Measurements from ENCODE around the gene PHLDA2. TPM values are rescaled to one million over a fixed set of nuclear protein-coding genes. Genes with fewer than 3 reads are reported as not detected.

PHLDA2 gene
- total RNA-seq, 5 donors from 2014 or later (not counting 1 experiment from before 2014, with no cell fraction given), result 0.65 to 1.3 (median 0.79) TPM

- H3K4me1 Mint-ChIP-seq, result peaks cover 9 to 10% (median 10%) of the 10 kb centered on the region in 3 donors
- 85% methylated on average over 20 of the region's 22 CpGs for WGBS (ENCODE audit: insufficient coverage)
- no peaks in the 10 kb centered on the region for H3K9me3 Mint-ChIP-seq
- Histone ChIP-seq H3K36me3 (ENCODE audit: control insufficient read depth in 2 of 2, extremely low read depth in 1 of 2, insufficient read depth in 1 of 2, low read length in 1 of 2) (no peaks in the 10 kb centered on the region), H3K4me3 (ENCODE audit: control insufficient read depth in 1 of 2, extremely low read depth in 1 of 2, low read length in 1 of 2) (no peak overlapping the region), H3K27ac (ENCODE audit: low read length) (no peak overlapping the region), H3K27me3 (replicated peaks in 1 of 2; ENCODE audit: control insufficient read depth in 2 of 2, extremely low read depth in 1 of 2, insufficient read depth in 2 of 2, low read length in 1 of 2) (peaks cover 0 to 22% of the 10 kb centered on the region in 2 experiments), H3K9me3 (no peaks in the 10 kb centered on the region), H3K4me1 (ENCODE audit: control insufficient read depth in 1 of 2, extremely low read depth in 1 of 2, insufficient read depth in 2 of 2, low read length in 2 of 2) (peaks cover 0 to 11% of the 10 kb centered on the region in 2 experiments)
- DNase-seq (no peak), ATAC-seq (replicated peaks in 1 of 4) (no peak)
- H3K27me3 Mint-ChIP-seq, result peaks cover 0 to 12% of the 10 kb centered on the region in 2 donors
- H3K4me3 Mint-ChIP-seq, result no peak overlapping the region
- H3K36me3 Mint-ChIP-seq, result no peaks in the 10 kb centered on the region
- POLR2A ChIA-PET, result no interaction called here
- CTCF ChIA-PET, result no interaction called here
- no peak overlapping the region for H3K27ac Mint-ChIP-seq
Observed at GRCh38 chr11:2923446-2924375, 5.5 kb downstream of the PHLDA2 start.

DNA sequence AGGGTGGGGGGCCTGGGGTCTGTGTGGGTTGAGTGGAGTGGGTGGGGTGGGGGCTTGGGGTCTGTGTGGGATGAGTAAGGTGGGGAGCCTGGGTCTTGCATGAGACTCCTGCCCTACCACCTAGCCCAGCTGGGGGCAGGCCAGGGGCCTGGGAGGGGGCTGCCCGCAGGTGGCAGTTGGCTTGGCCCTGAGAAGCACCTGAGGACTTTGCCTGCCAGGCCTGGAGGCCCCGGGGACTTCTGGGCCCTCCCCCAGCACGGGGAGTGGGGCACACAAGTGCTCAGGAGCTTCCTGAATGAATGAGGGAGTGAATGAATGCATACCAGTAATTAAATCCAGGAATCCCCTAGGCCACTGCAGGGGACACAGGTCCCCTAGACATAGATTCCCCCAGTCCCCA, 6.6 kb downstream of the PHLDA2 start:
- Mint-ChIP-seq H3K4me3 (no peak overlapping the region), H3K9me3 (no peaks in the 10 kb centered on the region), H3K27me3 (peaks cover 0 to 4% of the 10 kb centered on the region in 2 donors), H3K4me1 (peaks cover 2% of the 10 kb centered on the region in 3 donors), H3K27ac (no peak overlapping the region), H3K36me3 (no peaks in the 10 kb centered on the region)
- CTCF ChIA-PET, result no interaction called here
- POLR2A ChIA-PET, result no interaction called here
- DNase-seq (no peak), ATAC-seq (replicated peaks in 1 of 4) (no peak)
- H3K9me3 ChIP-seq, result no peaks in the 10 kb centered on the region
- H3K4me3 ChIP-seq (ENCODE audit: control insufficient read depth in 1 of 2, extremely low read depth in 1 of 2, low read length in 1 of 2), result no peak overlapping the region
- H3K27ac ChIP-seq (ENCODE audit: low read length), result no peak overlapping the region
- H3K36me3 ChIP-seq (ENCODE audit: control insufficient read depth in 2 of 2, extremely low read depth in 1 of 2, insufficient read depth in 1 of 2, low read length in 1 of 2), result no peaks in the 10 kb centered on the region
- peaks cover 0 to 12% of the 10 kb centered on the region in 2 experiments for H3K27me3 ChIP-seq (replicated peaks in 1 of 2; ENCODE audit: control insufficient read depth in 2 of 2, extremely low read depth in 1 of 2, insufficient read depth in 2 of 2, low read length in 1 of 2)
- peaks cover 0 to under 1% of the 10 kb centered on the region in 2 experiments for H3K4me1 ChIP-seq (ENCODE audit: control insufficient read depth in 1 of 2, extremely low read depth in 1 of 2, insufficient read depth in 2 of 2, low read length in 2 of 2)
- WGBS (ENCODE audit: insufficient coverage), result no CpG with 5 or more reads among the region's 3 CpGs

DNA sequence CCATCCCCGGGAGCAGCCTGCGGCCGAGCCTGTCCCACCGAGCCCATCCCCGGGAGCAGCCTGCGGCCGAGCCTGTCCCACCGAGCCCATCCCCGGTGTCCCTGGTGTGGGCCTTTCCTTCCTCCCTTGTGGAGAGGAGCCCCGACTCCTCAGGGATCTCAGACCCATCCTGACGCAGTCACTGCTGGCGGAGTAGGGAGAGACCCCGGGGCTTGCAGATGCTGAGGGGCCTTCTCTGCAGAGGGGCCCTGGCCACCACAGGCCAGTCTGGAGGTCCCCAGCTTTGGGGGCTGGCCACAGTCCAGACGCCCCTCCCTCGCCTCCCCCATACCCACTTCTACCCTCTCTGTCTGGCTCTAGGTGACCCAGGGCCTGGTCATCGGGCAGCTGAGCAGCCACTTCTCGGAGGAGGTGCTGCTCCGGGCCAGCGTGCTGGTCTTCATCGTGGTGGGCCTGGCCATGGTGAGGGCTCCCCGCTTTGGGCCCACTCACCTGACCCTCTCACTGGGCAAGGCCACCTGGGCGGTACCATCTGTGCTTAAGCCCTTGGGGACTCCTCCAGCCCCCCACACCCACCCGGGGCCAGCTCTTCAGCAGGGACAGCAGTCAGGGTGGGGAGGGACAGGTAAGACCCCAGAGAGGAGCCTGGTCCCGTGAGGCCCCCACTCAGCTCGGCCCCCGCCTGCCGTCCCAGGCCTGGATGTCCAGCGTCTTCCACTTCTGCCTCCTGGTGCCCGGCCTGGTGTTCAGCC, 7.3 kb downstream of the PHLDA2 start:
- ChIA-PET CTCF (no interaction called here), POLR2A (no interaction called here)
- H3K4me1 ChIP-seq (ENCODE audit: control insufficient read depth in 1 of 2, extremely low read depth in 1 of 2, insufficient read depth in 2 of 2, low read length in 2 of 2), result no peaks in the 10 kb centered on the region
- DNase-seq (no peak), ATAC-seq (replicated peaks in 1 of 4) (no peak)
- H3K36me3 ChIP-seq (ENCODE audit: control insufficient read depth in 2 of 2, extremely low read depth in 1 of 2, insufficient read depth in 1 of 2, low read length in 1 of 2), result no peaks in the 10 kb centered on the region
- H3K27me3 Mint-ChIP-seq, result no peaks in the 10 kb centered on the region
- no peaks in the 10 kb centered on the region for H3K9me3 ChIP-seq
- H3K4me3 Mint-ChIP-seq, result no peak overlapping the region
- H3K36me3 Mint-ChIP-seq, result no peaks in the 10 kb centered on the region
- H3K4me3 ChIP-seq (ENCODE audit: control insufficient read depth in 1 of 2, extremely low read depth in 1 of 2, low read length in 1 of 2), result no peak overlapping the region
- H3K27ac Mint-ChIP-seq, result no peak overlapping the region
- no peaks in the 10 kb centered on the region for H3K4me1 Mint-ChIP-seq
- H3K27ac ChIP-seq (ENCODE audit: low read length), result no peak overlapping the region
- H3K9me3 Mint-ChIP-seq, result no peaks in the 10 kb centered on the region
- peaks cover 0 to 4% of the 10 kb centered on the region in 2 experiments for H3K27me3 ChIP-seq (replicated peaks in 1 of 2; ENCODE audit: control insufficient read depth in 2 of 2, extremely low read depth in 1 of 2, insufficient read depth in 2 of 2, low read length in 1 of 2)
- WGBS (ENCODE audit: insufficient coverage), result 87% methylated on average over 16 of the region's 29 CpGs

GRCh38 chr11:2921261-2921660, 8.0 kb downstream of the PHLDA2 start:
- Histone ChIP-seq H3K27me3 (replicated peaks in 1 of 2; ENCODE audit: control insufficient read depth in 2 of 2, extremely low read depth in 1 of 2, insufficient read depth in 2 of 2, low read length in 1 of 2) (no peaks in the 10 kb centered on the region), H3K27ac (ENCODE audit: low read length) (no peak overlapping the region), H3K4me3 (ENCODE audit: control insufficient read depth in 1 of 2, extremely low read depth in 1 of 2, low read length in 1 of 2) (no peak overlapping the region), H3K4me1 (ENCODE audit: control insufficient read depth in 1 of 2, extremely low read depth in 1 of 2, insufficient read depth in 2 of 2, low read length in 2 of 2) (no peaks in the 10 kb centered on the region), H3K9me3 (no peaks in the 10 kb centered on the region), H3K36me3 (ENCODE audit: control insufficient read depth in 2 of 2, extremely low read depth in 1 of 2, insufficient read depth in 1 of 2, low read length in 1 of 2) (no peaks in the 10 kb centered on the region)
- ChIA-PET POLR2A (no interaction called here), CTCF (no interaction called here)
- no peaks in the 10 kb centered on the region for H3K9me3 Mint-ChIP-seq
- H3K4me1 Mint-ChIP-seq, result no peaks in the 10 kb centered on the region
- H3K36me3 Mint-ChIP-seq, result no peaks in the 10 kb centered on the region
- H3K4me3 Mint-ChIP-seq, result no peak overlapping the region
- H3K27me3 Mint-ChIP-seq, result no peaks in the 10 kb centered on the region
- WGBS (ENCODE audit: insufficient coverage), result 91% methylated on average over 5 of the region's 16 CpGs
- no peak for DNase-seq
- ATAC-seq (replicated peaks in 1 of 4), result no peak
- no peak overlapping the region for H3K27ac Mint-ChIP-seq

DNA sequence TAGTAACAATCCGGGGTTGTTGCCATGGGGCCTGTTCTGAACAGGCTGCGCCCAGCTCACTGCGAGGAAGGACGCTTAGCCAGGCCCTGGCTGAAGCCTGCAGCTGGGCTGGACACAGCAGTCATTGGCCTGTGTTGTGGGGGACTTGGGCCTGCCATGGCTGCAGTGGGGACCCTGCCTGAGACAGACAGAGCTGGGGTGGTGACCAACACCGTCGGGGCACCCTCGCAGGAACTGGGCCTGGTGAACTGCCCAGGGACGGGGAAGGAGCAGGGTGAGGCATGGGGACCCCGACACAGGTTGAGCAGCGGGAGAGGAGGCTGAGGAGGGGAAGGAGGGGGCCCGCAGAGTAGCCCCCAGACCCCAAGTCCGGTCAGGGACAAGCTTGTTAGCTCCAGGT, 8.9 kb downstream of the PHLDA2 start:
- Mint-ChIP-seq H3K4me3 (no peak overlapping the region), H3K9me3 (no peaks in the 10 kb centered on the region), H3K27ac (no peak overlapping the region), H3K36me3 (no peaks in the 10 kb centered on the region), H3K27me3 (no peaks in the 10 kb centered on the region), H3K4me1 (peaks cover 0 to under 1% (median 0%) of the 10 kb centered on the region in 3 donors)
- Histone ChIP-seq H3K36me3 (ENCODE audit: control insufficient read depth in 2 of 2, extremely low read depth in 1 of 2, insufficient read depth in 1 of 2, low read length in 1 of 2) (no peaks in the 10 kb centered on the region), H3K9me3 (no peaks in the 10 kb centered on the region), H3K27me3 (replicated peaks in 1 of 2; ENCODE audit: control insufficient read depth in 2 of 2, extremely low read depth in 1 of 2, insufficient read depth in 2 of 2, low read length in 1 of 2) (no peaks in the 10 kb centered on the region), H3K27ac (ENCODE audit: low read length) (no peak overlapping the region), H3K4me1 (ENCODE audit: control insufficient read depth in 1 of 2, extremely low read depth in 1 of 2, insufficient read depth in 2 of 2, low read length in 2 of 2) (no peaks in the 10 kb centered on the region), H3K4me3 (ENCODE audit: control insufficient read depth in 1 of 2, extremely low read depth in 1 of 2, low read length in 1 of 2) (no peak overlapping the region)
- DNase-seq (no peak), ATAC-seq (replicated peaks in 1 of 4) (no peak)
- 87% methylated on average over 10 of the region's 12 CpGs for WGBS (ENCODE audit: insufficient coverage)
- ChIA-PET POLR2A (no interaction called here), CTCF (no interaction called here)

DNA sequence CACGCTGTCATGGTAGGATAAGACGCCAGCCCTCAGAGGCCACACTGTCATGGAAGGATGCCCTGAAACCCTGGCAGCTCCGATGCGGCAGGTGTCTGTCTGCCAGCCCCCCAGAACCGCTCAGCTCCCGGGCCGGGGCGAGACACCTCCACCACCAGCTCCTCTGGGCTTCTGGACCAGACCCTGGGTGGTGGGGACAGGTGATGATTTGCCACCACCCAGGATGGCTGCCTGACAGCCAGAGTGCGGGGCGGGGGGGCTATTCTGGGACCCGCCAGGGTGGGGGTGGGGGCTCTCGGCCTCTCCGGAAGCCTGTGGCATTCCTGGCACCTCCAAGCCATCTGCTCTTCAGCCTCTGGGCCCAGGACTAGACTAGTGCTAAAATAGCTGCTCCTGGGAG, 9.4 kb downstream of the PHLDA2 start:
- no peak overlapping the region for H3K4me3 Mint-ChIP-seq
- no peaks in the 10 kb centered on the region for H3K27me3 Mint-ChIP-seq
- DNase-seq (no peak), ATAC-seq (replicated peaks in 1 of 4) (no peak)
- H3K27ac ChIP-seq (ENCODE audit: low read length), result no peak overlapping the region
- peaks cover 0 to 2% (median 1%) of the 10 kb centered on the region in 3 donors for H3K4me1 Mint-ChIP-seq
- H3K36me3 Mint-ChIP-seq, result no peaks in the 10 kb centered on the region
- WGBS (ENCODE audit: insufficient coverage), result 81% methylated on average over 6 of the region's 13 CpGs
- H3K9me3 Mint-ChIP-seq, result no peaks in the 10 kb centered on the region
- no peak overlapping the region for H3K4me3 ChIP-seq (ENCODE audit: control insufficient read depth in 1 of 2, extremely low read depth in 1 of 2, low read length in 1 of 2)
- no peak overlapping the region for H3K27ac Mint-ChIP-seq
- no peaks in the 10 kb centered on the region for H3K4me1 ChIP-seq (ENCODE audit: control insufficient read depth in 1 of 2, extremely low read depth in 1 of 2, insufficient read depth in 2 of 2, low read length in 2 of 2)
- H3K36me3 ChIP-seq (ENCODE audit: control insufficient read depth in 2 of 2, extremely low read depth in 1 of 2, insufficient read depth in 1 of 2, low read length in 1 of 2), result no peaks in the 10 kb centered on the region
- H3K9me3 ChIP-seq, result no peaks in the 10 kb centered on the region
- CTCF ChIA-PET, result no interaction called here
- no peaks in the 10 kb centered on the region for H3K27me3 ChIP-seq (replicated peaks in 1 of 2; ENCODE audit: control insufficient read depth in 2 of 2, extremely low read depth in 1 of 2, insufficient read depth in 2 of 2, low read length in 1 of 2)
- POLR2A ChIA-PET, result no interaction called here

Data from T-cell (primary cell).